ENCODE results near the gene USP46.

The USP46 gene

GRCh38 chr4:52618795-52619590 lies 40.1 kb downstream of the USP46 start:
- no peak for DNase-seq (ENCODE audit: low read depth in 2 of 2)

- DNase-seq (ENCODE audit: low read depth in 2 of 2), result no peak
Observed at GRCh38 chr4:52617336-52618020, 41.6 kb downstream of the USP46 start.

GRCh38 chr4:52614241-52614640 lies 44.9 kb downstream of the USP46 start:
- no peak for DNase-seq (ENCODE audit: low read depth in 2 of 2)

GRCh38 chr4:52612341-52612740 lies 46.8 kb downstream of the USP46 start:
- no peak for DNase-seq (ENCODE audit: low read depth in 2 of 2)

GRCh38 chr4:52611030-52611555 lies 48.0 kb downstream of the USP46 start:
- DNase-seq (ENCODE audit: low read depth in 2 of 2), result no peak

DNA sequence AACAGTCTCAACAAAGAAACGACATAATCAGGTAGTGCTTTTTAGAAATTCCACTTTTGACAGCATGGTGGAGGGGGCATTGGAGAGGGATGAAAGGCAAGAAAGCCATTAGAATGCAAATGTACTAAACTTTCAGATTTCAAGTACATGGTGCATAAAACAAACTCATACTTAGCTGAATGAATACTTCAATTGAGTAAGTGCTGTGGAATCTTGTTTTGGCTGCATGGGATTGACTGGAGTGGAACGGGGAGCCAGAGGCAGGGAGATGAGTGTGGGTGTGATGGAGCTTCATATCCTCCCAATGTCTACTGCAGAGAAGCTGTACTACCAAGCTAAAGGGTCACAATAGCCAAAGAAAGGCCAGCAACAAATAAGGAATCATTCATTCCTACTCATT lies 52.4 kb downstream of the USP46 start:
- DNase-seq (ENCODE audit: low read depth in 2 of 2), result no peak

GRCh38 chr4:52606040-52606439 lies 53.1 kb downstream of the USP46 start:
- DNase-seq (ENCODE audit: low read depth in 2 of 2), result no peak

- no peak for DNase-seq (ENCODE audit: low read depth in 2 of 2)
Observed at GRCh38 chr4:52604215-52604614, 54.9 kb downstream of the USP46 start.

GRCh38 chr4:52600275-52600674 lies 58.8 kb downstream of the USP46 start:
- DNase-seq (ENCODE audit: low read depth in 2 of 2), result no peak

DNA sequence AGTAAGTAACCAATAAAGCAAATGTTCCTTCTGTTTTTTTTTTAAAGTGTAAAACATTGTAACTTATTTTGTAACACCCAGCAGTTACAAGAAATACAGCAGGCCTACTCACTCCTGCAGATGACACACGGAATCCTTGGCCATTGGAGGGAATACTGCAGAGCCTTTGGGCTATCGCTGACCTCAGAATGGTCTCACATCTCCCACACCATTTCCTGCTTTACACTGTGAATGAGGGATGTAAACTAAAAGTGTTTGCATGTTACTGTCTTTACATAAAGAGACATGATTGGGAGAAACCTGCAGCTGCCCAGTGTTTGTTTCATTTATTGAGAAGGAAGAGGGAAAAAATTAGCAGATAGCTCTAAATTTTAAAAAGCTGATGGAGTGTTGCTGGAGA lies 64.1 kb downstream of the USP46 start:
- no peak for DNase-seq (ENCODE audit: low read depth in 2 of 2)

- no peak for DNase-seq (ENCODE audit: low read depth in 2 of 2)
Observed at GRCh38 chr4:52592287-52592686, 66.8 kb downstream of the USP46 start.

- peak in 1 of 2 donors; percentile 8 for DNase-seq (ENCODE audit: low read depth in 2 of 2)
Observed at GRCh38 chr4:52588771-52589591, 70.1 kb downstream of the USP46 start.

- no peak for DNase-seq (ENCODE audit: low read depth in 2 of 2)
Observed at GRCh38 chr4:52588097-52588496, 71.0 kb downstream of the USP46 start.

GRCh38 chr4:52586069-52586468 lies 73.0 kb downstream of the USP46 start:
- DNase-seq (ENCODE audit: low read depth in 2 of 2), result no peak

DNA sequence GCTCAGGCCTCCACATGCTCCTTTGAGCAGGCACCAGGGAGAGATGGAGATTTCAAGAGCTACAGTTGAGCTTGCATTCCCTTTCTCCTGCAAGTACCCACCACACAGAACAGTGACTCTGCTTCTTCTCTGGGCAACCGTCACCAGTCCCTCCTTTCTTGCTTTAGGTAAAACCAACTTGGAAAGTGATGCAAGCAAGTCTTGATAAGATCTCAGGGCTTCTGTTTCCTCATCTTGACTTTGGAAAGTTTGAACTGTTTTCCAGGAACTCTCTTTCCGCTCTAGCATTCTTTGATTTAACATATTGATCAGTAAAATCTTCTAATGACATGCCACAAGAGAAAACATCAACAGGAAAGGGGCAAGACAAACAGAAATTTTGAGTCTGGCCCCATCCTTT lies 73.7 kb downstream of the USP46 start:
- no peak for DNase-seq (ENCODE audit: low read depth in 2 of 2)

GRCh38 chr4:52579602-52580272 lies 79.4 kb downstream of the USP46 start:
- DNase-seq (ENCODE audit: low read depth in 2 of 2), result no peak

GRCh38 chr4:52578951-52579350 lies 80.2 kb downstream of the USP46 start:
- DNase-seq (ENCODE audit: low read depth in 2 of 2), result no peak

DNA sequence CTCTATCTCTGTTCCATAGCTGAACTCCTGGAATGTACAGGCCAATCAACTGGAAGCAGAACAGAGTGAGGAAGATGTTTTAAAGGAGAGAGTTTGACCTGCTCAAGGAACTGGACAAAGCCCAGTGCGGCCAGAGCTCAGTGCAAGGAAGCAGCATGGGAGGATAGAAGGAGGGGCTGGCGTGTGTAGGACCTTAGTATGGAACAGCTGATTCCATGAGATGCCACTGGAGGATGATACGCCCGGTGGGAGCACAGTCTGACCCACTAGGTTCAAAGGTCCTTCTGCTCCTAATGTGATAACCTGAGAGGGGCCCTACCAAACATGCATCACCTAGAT lies 81.5 kb downstream of the USP46 start:
- DNase-seq (ENCODE audit: low read depth in 2 of 2), result no peak

DNA sequence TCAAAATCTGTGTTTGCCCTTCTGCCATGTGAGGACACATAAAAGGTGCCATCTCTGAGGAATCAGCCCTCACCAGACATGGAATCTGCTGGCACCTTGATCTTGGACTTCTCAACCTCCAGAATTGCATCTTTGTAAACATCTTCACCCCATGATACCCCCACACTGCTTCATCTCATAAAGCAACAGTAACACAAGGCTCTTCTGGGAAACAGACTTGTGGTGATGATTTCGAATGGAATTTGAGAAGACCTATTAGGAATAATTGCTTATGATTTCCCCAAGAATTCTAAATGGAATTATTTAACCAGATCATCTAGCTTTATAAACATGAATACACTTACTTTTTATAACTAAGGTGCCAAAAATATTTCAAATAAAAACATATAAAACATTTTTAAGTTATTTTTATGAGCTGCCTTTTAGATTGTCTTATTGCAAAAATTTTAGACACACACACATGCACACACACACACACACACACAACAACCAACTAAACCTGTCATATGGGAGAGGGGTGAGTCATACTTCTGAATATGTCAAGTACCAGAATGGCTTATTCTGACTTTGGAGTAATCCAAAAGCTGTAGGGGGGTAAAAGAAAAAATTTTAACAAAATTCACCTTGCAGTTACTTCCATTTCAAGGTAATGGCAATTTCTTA lies 82.0 kb downstream of the USP46 start:
- DNase-seq (ENCODE audit: low read depth in 2 of 2), result no peak

DNA sequence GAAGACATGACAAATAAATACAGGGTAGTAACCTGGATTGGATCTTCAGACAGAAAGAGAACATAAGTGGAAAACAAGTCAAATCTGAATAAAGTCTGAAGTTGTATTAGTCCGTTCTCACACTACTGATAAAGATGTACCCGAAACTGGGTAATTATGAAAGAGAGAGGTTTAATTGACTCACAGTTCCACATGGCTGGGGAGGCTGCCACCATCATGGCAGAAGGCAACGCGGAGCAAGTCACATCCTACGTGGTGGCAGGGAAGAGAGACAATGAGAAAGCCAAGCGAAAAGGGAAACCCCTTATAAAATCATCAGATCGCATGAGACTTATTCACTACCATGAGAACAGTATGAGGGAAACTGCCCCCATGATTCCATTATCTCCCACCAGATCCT lies 82.8 kb downstream of the USP46 start:
- DNase-seq (ENCODE audit: low read depth in 2 of 2), result no peak

DNA sequence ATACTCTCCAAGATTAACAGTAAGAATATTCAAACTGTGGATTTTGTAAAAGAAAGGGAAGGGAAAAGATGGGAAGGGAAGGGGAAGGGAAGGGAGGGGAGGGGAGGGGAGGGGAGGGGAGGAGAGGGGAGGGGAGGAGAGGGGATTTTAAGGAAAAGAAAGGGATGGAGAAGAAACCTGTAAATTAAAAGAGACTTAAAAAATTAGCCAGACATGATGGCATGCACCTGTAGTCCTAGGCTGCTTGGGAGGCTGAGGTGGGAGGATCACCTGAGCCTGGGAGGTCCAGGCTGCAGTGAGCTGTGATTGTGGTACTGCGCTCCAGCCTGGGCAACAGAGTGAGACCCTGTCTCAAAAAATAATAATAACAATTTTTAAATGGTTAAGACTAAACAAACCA lies 83.7 kb downstream of the USP46 start:
- DNase-seq (ENCODE audit: low read depth in 2 of 2), result no peak

All from stimulated activated CD4-positive, alpha-beta T cell treated with anti-CD3 and anti-CD28 coated beads, Interleukin-4, amount 100 ng/mL, for 48 hours (primary cell).